Fibroblast of the aortic adventitia (primary cell): Measurements from ENCODE around the gene GSC2. TPM values are rescaled to one million over a fixed set of nuclear protein-coding genes. Genes with fewer than 3 reads are reported as not detected.

Source experiments
- DNase-seq: peaks from one replicate; pipeline ENCODE4 v3.0.0-alpha.2; 2010; ENCODE audit warnings: low read depth
- H3K4me3 ChIP-seq: 2 replicates; pipeline ENCODE4 v1.5.1; 2011; ENCODE audit warnings: low read depth, mild to moderate bottlenecking, control low read depth, low read length, moderate library complexity
- CTCF ChIP-seq: IDR thresholded peaks from 2 replicates; pipeline ENCODE4 v1.5.1; 2011; ENCODE audit warnings: mild to moderate bottlenecking, low read length, control low read depth, inconsistent platforms; ENCODE audit not compliant: insufficient read depth
- total RNA-seq: library from RNA; depleted of rRNA; stranded (reverse); fragments of >200 nt; gene quantifications from 2 replicates; pipeline ENCODE4 v1.2.3, GENCODE V29; 2012; ENCODE audit warnings: low replicate concordance

Gene GSC2
- total RNA-seq, 1 donor: not detected

- TF ChIP-seq CTCF: no peak
- H3K4me3 ChIP-seq: peak overlapping the region; percentile 94
- DNase-seq: no peak
Measured at GRCh38 chr22:19121631-19122142, 28.4 kb downstream of the GSC2 start.

- DNase-seq: peak; percentile 32
Measured at GRCh38 chr22:19120829-19121630, 29.1 kb downstream of the GSC2 start.

GRCh38 chr22:19119949-19120348 is 30.1 kb downstream of the GSC2 start:
- H3K4me3 ChIP-seq: no peak overlapping the region
- no peak for TF ChIP-seq CTCF
- no peak for DNase-seq

More at GRCh38 chr22:19120829-19121630, 29.1 kb downstream of the GSC2 start:
- TF ChIP-seq CTCF: no peak
- peak overlapping the region; percentile 94 for H3K4me3 ChIP-seq

GRCh38 chr22:19118329-19118880 is 31.7 kb downstream of the GSC2 start:
- TF ChIP-seq CTCF: no peak
- DNase-seq: no peak
- no peak overlapping the region for H3K4me3 ChIP-seq

GRCh38 chr22:19117111-19117512 is 33.0 kb downstream of the GSC2 start:
- no peak for TF ChIP-seq CTCF
- DNase-seq: no peak
- H3K4me3 ChIP-seq: no peak overlapping the region

GRCh38 chr22:19115628-19116027 is 34.5 kb downstream of the GSC2 start:
- no peak for TF ChIP-seq CTCF
- DNase-seq: no peak
- H3K4me3 ChIP-seq: no peak overlapping the region
